Suppressor macrophage treated with lipopolysaccharide for 4 hours (primary cell): ENCODE data around the gene MOB3B.
A peak's percentile ranks its signal among the peaks of the same experiment; 100 is the strongest.

Source experiments
- DNase-seq: peaks from one replicate; pipeline ENCODE4 v3.0.0-alpha.2; 2020

MOB3B gene

DNA sequence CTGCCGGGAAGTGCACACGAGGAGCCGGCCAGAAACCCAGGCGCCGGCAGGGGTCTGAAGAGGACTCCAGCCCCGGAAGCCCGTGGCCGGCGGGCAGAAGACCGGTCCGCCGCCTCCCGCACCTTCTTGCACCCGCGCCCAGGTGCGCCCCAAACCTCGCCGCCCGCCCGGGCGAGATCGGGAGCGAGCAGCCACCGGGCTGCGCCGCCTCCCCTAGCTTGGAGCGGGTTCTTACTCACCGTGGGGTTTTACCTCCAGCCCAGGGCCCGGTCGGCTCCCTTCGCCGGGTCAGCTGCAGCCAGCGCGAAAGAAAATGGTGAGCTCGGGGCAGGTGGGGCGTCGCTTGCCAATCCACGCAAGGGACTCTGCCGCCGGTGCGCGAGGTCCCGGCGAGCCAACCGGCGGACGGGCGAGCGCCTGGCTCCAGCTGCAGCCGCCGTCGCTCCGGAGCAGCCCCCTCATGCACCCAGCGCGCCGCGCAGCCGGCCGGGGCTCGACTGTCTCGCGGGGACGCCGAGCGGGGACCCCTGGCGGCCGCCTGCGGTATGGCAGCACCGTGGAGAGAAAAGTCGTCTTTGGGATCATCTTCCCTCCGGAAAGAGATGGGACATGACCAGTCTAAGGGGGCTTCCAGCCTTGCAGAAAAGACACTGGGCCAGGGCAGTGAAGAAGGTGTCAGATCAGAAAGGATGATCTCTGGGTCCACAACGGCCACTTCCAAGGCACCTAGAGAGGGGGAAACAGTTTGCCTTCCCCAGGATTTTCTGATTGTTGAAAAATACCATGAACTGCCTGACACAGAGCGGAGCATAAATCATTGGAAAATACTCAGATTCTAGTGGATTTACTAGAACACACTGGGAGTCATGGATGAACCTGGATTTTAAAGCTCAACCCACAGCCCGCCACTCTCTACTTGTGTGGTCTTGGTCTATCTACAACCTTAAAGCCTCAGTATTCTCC lies at the start of gene MOB3B:
MOB3B (minus strand) TSS at position 499 of the 963 bp plus-strand sequence. CDS start 74,264 bp downstream, outside the sequence.
- peak; percentile 89 for DNase-seq

DNA sequence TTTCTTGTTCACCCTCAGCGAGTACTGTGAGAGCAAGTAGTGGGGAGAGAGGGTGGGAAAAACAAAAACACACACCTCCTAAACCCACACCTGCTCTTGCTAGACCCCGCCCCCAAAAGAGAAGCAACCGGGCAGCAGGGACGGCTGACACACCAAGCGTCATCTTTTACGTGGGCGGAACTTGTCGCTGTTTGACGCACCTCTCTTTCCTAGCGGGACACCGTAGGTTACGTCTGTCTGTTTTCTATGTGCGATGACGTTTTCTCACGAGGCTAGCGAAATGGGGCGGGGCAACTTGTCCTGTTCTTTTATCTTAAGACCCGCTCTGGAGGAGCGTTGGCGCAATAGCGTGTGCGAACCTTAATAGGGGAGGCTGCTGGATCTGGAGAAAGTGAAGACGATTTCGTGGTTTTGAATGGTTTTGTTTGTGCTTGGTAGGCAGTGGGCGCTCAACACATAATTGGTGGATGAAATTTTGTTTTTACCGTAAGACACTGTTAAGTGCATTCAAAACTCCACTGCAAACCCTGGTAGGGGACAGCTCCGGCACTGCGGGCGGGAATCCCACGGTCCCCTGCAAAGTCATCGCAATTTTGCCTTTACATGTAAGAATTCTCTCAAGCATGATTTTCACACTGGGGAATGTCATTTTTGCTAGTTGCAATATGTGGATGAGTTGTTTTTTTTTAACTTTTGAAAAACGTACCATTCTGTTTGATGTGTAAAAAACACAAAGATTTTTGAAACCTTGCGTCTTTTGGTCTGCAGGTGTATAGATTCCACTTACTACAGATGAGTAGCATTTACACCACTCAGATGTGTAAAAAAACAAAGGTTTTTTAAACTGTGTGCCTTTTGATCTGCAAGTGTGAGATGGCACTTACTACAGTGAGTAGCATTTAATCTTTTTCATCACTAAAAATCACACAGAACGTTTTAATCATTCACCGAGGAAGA lies 44.3 kb upstream of the MOB3B start:
- peak; percentile 100 for DNase-seq

DNA sequence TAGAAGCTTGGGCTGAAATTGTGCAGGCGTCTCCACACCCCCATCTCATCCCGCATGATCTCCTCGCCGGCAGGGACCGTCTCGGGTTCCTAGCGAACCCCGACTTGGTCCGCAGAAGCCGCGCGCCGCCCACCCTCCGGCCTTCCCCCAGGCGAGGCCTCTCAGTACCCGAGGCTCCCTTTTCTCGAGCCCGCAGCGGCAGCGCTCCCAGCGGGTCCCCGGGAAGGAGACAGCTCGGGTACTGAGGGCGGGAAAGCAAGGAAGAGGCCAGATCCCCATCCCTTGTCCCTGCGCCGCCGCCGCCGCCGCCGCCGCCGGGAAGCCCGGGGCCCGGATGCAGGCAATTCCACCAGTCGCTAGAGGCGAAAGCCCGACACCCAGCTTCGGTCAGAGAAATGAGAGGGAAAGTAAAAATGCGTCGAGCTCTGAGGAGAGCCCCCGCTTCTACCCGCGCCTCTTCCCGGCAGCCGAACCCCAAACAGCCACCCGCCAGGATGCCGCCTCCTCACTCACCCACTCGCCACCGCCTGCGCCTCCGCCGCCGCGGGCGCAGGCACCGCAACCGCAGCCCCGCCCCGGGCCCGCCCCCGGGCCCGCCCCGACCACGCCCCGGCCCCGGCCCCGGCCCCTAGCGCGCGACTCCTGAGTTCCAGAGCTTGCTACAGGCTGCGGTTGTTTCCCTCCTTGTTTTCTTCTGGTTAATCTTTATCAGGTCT lies 43.5 kb upstream of the MOB3B start, which contains the start of gene C9orf72:
C9orf72 (minus strand) TSS at position 564 of the 716 bp plus-strand sequence. CDS start 6,361 bp downstream, outside the sequence.
- DNase-seq: peak; percentile 94

DNA sequence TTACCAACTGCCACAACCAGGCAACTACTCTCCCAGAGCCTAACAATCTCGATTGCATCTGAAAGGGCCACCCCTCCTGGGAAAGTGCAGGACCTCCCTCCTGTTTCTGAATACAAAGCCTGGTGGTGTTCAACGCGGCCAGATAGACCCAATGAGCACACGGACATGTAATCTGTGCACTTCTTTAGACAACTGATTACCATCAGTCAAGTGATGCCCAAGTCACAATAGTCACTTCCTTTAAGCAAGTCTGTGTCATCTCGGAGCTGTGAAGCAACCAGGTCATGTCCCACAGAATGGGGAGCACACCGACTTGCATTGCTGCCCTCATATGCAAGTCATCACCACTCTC lies 42.9 kb upstream of the MOB3B start:
- DNase-seq: peak; percentile 97

GRCh38 chr9:27572061-27572460 lies 42.4 kb upstream of the MOB3B start:
- peak; percentile 52 for DNase-seq

DNA sequence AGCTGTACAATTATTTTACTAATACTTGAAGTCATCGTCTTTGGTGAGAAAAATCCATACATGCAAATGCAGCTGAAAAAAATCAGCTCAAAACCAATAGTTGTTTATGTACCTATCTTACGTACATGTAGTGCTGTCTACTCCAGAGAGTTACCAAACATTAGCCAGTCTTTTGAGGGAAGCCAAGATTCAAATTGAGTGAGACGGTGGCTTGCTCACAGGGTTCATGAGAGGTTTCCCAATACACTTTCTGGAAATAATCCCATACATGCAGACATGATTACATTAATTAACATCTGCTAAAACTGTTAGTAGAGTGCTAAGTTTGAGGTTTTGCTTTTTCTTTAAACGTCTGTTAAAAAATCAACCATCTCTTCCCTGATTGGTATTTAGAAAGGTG lies 41.4 kb upstream of the MOB3B start:
- peak; percentile 74 for DNase-seq

DNA sequence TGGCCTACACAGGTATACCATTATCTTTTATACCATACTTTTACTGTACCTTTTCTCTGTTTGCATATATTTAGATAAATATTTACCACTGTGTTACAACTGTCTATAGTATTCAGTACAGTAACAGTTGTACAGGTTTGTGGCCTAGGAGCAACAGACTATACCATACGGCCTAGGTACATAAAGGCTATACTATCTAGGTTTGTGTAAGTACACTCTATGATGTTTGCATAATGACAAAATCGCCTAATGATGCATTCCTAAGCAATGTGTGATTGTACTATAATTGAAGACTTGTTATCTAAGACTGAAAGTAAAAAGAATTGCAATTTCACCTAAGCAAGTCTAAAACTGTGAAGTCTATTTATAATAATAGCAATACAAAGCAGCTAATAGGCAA lies 39.8 kb upstream of the MOB3B start:
- DNase-seq: no peak

- DNase-seq: peak; percentile 56
These were observed 36.5 kb upstream of the MOB3B start for GRCh38 chr9:27566118-27566517.

GRCh38 chr9:27565696-27566095 lies 36.1 kb upstream of the MOB3B start:
- peak; percentile 57 for DNase-seq

GRCh38 chr9:27564670-27565069 lies 35.1 kb upstream of the MOB3B start:
- DNase-seq: peak; percentile 87

DNA sequence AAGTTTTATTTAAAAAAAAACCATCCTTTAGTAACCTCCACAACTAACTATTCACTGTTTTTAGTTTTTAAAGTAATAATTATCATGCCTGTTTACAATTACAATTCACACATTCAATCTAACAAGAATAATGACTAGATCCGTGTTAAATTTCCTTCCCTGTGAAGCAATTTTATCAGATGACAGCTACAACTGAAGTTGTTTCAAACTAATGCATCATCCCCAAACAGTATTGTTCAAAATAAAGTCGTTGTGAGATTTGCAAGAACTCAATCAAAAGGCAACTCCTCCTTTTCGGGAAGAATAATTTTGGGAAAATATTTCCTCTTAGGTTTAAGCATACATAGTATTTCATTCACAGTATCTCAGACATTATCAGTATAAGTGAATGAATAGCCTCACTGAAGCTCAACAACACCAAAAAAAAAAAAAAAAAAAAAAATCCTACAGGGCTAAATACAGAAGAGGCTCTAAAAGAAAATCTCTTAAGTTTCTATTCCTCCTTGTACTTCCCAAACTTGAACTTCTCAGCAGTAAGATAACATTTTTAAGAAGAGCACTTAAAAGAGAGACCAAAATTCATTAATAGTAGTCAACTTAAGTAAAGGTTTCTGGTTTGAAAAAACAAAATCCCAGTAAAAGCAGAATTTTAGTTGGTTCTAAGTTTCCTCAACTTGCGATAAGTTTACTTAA lies 34.3 kb upstream of the MOB3B start:
- peak; percentile 74 for DNase-seq

GRCh38 chr9:27561685-27562084 lies 32.1 kb upstream of the MOB3B start:
- DNase-seq: peak; percentile 35

DNA sequence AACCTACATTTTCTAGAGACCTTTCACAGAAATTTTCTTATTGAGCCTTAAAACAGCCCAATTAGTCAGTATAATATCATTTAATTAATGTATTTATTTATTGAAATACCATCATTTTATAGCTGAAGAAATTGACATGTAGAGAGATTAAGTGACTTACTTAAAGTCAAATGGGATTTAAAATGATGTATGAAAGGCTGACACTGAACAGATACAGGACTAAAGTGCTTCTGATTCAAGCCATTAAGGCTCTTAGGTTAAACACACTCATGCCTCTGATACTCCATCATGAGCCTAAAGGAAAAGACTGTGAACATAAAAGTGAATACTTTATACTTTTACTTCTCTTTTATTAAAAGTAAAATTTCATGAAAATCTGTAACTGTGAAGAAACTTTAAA lies 30.8 kb upstream of the MOB3B start:
- no peak for DNase-seq

DNA sequence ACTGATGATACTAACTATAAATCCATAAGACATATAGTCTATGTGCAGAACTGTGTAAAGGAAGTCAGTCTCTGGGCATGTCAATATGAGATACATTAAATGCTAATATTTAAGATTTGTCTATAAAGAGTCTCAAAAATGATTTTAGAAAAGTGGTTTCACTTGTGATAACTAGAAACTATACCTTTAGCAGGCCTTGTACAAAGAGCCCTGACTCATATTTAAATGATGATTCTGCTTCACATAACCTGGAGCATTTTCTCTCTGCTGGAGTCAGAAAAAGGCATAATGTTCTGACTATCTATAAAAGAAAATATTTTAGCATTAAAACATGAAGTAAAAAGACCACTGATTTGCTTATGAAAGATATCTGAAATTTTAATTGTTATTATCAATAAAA lies 28.7 kb upstream of the MOB3B start:
- DNase-seq: no peak

DNA sequence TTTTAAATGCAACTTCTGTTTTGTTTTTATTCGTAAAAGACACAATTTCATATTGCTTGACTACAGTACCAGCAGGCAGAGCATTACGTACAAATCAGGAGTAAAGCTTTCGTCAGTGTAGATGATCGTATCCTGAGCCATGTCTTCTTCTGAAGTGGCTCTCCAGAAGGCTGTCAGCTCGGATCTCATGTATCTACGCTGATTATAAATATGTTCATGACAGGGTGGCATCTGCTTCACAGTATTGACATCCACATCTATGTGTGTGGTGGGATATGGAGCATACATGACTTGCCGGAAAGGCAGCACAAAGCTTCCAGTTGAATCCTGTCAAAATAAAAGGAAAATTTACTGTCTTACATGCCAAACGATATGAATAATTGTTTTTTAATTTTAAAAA lies 26.9 kb upstream of the MOB3B start:
- DNase-seq: no peak

- DNase-seq: no peak
These were observed 25.1 kb upstream of the MOB3B start for GRCh38 chr9:27554712-27555111.

DNA sequence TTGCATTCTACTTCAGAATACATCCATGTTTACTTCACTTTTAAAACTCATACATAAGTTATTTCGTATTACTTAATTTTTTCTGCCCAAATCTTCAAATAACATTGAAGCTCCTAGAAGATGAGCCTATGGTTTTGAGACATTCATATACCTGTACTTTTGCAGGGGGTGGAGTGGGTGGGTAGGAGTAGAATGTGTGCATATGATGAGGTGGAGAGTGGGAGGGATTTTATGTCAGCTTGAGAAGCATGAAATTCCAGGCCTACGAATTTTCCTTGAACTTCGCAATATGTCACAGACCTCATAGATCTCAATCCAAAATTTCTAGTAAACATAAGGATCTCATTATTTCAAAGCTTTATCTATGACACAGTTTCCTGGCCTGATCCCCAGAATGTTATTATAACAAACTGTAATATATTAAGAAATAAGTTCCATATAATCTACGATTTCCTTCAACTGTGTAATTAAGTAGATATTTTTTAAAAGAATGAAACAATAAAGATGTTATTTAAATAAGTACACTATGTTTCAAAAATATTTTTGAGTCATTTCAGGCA lies 19.7 kb upstream of the MOB3B start:
- no peak for DNase-seq

DNA sequence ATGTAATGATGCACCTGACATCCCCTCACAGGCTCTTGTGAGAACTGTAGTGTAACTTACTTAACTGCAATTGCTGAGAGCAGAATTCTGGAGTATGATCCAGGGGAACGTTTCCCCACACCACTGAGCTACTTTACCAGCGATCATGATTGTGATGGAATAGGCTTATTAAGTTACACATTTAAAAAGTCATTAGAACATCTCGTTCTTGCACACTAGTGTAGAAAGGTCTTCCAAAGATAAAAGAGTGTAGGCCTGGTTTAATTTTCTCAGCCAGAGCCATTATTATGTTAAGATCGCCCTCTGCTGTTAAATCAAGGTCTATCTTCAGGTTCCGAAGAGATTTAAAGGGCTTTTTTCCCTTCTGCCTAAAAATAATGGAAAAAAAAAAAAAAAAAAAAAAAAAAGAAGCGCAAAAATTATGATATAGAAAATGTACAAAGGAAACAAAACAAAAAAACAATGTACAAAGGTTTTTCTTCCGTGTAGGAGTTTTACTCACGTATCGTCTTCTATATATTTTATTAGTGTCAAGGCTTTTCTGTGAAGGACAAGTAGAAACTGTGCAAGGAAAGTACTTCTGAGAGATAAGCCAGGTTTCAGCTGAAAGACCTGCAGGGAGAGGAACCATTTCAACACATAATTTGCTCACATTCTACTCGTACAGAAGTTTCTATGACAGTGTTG lies 18.6 kb upstream of the MOB3B start:
- peak; percentile 66 for DNase-seq

GRCh38 chr9:27545471-27545870 lies 15.9 kb upstream of the MOB3B start:
- DNase-seq: no peak

GRCh38 chr9:27542508-27542907 lies 12.9 kb upstream of the MOB3B start:
- DNase-seq: no peak

GRCh38 chr9:27541740-27542139 lies 12.1 kb upstream of the MOB3B start:
- no peak for DNase-seq
